Thyroid gland (tissue), 4 donors: ENCODE measurements around the gene KRT5. TPM values are rescaled to one million over a fixed set of nuclear protein-coding genes. Genes with fewer than 3 reads are reported as not detected.

ENCODE experiments used
- DNase-seq, 2 donors: peaks; one replicate each; pipeline ENCODE4 v3.0.0-alpha.2; 2019
- H3K27ac ChIP-seq, 3 donors: fragments of 200-600 bp; sonication (generic); 1 replicate in 2 of 3; 2 replicates in 1 of 3; pipeline ENCODE4 v1.5.1; 2016 to 2019; ENCODE audit warnings: mild to moderate bottlenecking in 1 of 3, moderate library complexity in 1 of 3
- H3K27me3 ChIP-seq: fragments of 200-600 bp; sonication (generic); one replicate; pipeline ENCODE4 v1.5.1; 2019
- H3K36me3 ChIP-seq, 2 donors: fragments of 200-600 bp; sonication (generic); one replicate each; pipeline ENCODE4 v1.5.1; 2016 to 2019
- H3K4me1 ChIP-seq, 2 donors: fragments of 200-600 bp; sonication (generic); one replicate each; pipeline ENCODE4 v1.5.1; 2017 to 2019
- H3K4me3 ChIP-seq, 3 donors: fragments of 200-600 bp; sonication (generic); replicated peaks in 1 of 3; 1 replicate in 2 of 3; 2 replicates in 1 of 3; pipeline ENCODE4 v1.5.1; 2016; ENCODE audit warnings: mild to moderate bottlenecking in 1 of 3
- H3K9me3 ChIP-seq: fragments of 200-600 bp; sonication (generic); one replicate; pipeline ENCODE4 v1.5.1; 2017
- POLR2A ChIP-seq, 2 donors: fragments of 450-650 bp; IDR thresholded peaks; one replicate each; pipeline ENCODE4 v1.6.1; 2017; ENCODE audit warnings: antibody characterized with exemption in 2 of 2, mild to moderate bottlenecking in 2 of 2, moderate library complexity in 1 of 2
- WGBS, 2 donors: methylation state at CpG; one replicate each; pipeline ENCODE4 v1.1.5; 2017; 5-methylcytosine and 5-hydroxymethylcytosine counted together
- intact Hi-C: fragments of 100-400 bp; cut with DNase I; formaldehyde crosslinking; loops from one replicate; pipeline ENCODE4 v1.15.1; 2023
- total RNA-seq, 4 donors: library from RNA; depleted of rRNA; stranded (reverse); fragments of >200 nt; gene quantifications; one replicate each; pipeline ENCODE4 v1.2.3, GENCODE V29; 2016
- TF ChIP-seq, protein P1 (sequence below), 6 experiments: fragments of 200-600 bp in 3 of 6; fragments of 450-650 bp in 3 of 6; sonication (generic) in 3 of 6; IDR thresholded peaks; one replicate each; pipeline ENCODE4 v1.5.1; 2016 to 2019; ENCODE audit warnings: antibody characterized with exemption in 6 of 6, mild to moderate bottlenecking in 2 of 6, inconsistent platforms in 1 of 6, moderate library complexity in 1 of 6

The KRT5 gene
- total RNA-seq, 4 donors from 2014 or later: 1.4 TPM; not detected in 3

DNA sequence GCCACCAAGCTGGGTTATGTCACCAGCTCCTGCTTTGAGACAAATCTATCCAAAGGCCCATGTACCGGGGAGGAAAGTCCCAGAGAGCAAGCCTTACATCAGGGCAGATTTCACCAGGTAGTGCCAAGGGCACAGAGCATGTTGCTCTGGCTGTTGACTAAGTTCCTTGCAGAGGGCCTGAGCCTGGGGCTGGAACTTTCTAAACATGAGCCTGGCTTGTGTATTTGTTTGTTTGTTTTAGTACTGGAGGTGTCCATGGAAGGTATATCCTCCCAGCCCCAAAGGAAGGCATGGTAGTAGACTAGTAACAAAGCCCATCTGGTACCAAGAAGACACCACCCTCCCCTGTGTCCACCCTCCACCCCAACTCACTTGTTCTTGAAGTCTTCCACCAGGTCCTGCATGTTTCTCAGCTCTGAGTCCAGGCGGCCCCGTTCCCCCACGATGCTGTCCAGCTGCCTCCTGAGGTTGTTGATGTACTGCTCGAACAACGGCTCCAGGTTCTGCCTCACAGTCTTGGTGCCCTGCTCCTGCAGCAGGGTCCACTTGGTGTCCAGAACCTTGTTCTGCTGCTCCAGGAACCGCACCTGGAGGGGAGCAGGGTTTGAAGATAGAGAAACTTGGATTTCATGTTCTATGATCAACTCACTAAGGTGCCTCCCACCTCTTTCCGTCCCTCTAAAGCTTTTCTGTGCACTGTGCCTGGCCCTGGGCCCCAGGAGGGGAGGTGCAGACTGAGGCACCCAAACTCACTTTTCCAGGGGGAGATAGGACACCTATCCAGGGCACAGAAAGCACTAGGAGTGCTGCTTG is 1.4 kb downstream of the KRT5 start:
- Histone ChIP-seq H3K27ac (no peak overlapping the region), H3K9me3 (no peaks in the 10 kb centered on the region), H3K36me3 (no peaks in the 10 kb centered on the region), H3K27me3 (no peaks in the 10 kb centered on the region), H3K4me1 (peaks cover 0 to 12% of the 10 kb centered on the region in 2 donors), H3K4me3 (no peak overlapping the region)
- no peak for DNase-seq
- intact Hi-C loops: no loop called here
- WGBS, 2 donors: 80 to 88% methylated on average over 8 of the region's 8 CpGs
- TF ChIP-seq POLR2A (IDR thresholded peaks at IDR 0.05): no peak
- TF ChIP-seq, protein P1, sequence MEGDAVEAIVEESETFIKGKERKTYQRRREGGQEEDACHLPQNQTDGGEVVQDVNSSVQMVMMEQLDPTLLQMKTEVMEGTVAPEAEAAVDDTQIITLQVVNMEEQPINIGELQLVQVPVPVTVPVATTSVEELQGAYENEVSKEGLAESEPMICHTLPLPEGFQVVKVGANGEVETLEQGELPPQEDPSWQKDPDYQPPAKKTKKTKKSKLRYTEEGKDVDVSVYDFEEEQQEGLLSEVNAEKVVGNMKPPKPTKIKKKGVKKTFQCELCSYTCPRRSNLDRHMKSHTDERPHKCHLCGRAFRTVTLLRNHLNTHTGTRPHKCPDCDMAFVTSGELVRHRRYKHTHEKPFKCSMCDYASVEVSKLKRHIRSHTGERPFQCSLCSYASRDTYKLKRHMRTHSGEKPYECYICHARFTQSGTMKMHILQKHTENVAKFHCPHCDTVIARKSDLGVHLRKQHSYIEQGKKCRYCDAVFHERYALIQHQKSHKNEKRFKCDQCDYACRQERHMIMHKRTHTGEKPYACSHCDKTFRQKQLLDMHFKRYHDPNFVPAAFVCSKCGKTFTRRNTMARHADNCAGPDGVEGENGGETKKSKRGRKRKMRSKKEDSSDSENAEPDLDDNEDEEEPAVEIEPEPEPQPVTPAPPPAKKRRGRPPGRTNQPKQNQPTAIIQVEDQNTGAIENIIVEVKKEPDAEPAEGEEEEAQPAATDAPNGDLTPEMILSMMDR (IDR thresholded peaks at IDR 0.05): no peak

- Histone ChIP-seq H3K4me3 (no peak overlapping the region), H3K9me3 (no peaks in the 10 kb centered on the region), H3K27ac (no peak overlapping the region), H3K4me1 (peaks cover 0 to 12% of the 10 kb centered on the region in 2 donors), H3K36me3 (no peaks in the 10 kb centered on the region), H3K27me3 (no peaks in the 10 kb centered on the region)
- DNase-seq: no peak
- no peak for TF ChIP-seq POLR2A (IDR thresholded peaks at IDR 0.05)
- TF ChIP-seq, protein P1 (IDR thresholded peaks at IDR 0.05): no peak
- intact Hi-C loops: no loop called here
- 90 to 96% methylated on average over 5 of the region's 5 CpGs for WGBS, 2 donors
Measured at GRCh38 chr12:52517888-52518287, 2.3 kb downstream of the KRT5 start.

DNA sequence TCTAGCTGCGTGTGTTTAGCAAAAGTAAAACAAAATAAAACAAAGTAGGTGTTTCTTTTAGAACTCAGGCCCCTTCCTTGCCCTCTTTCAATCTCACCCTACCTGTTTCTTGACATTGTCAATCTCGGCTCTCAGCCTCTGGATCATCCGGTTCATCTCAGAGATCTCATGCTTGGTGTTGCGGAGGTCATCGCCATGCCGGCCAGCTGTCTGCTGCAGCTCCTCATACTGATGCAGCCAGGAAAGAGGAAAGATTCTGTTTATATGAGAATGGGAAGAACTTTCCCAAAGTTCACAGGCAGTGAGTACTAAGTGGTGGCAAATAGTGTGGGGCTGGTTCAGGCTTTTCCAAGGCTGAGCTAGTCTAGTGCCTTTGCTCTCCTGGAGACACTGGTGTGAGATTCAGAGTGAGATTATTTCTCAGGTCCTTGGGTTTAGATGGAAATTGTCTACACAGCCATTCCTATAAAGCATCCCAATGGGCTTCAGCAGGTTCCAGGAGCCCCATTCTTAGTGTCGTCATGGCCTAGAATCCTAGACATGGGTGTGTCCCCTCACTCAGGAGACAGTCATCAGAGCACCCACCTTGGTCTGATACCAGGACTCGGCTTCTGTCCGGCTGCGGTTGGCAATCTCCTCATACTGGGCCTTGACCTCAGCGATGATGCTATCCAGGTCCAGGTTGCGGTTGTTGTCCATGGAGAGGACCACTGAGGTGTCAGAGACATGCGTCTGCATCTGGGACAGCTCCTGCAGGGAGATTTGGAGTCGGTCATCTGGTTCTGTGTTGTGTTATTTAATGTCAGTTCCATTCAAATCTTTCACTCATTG is 3.0 kb downstream of the KRT5 start:
- DNase-seq: no peak
- Histone ChIP-seq H3K36me3 (no peaks in the 10 kb centered on the region), H3K4me1 (peaks cover 0 to 6% of the 10 kb centered on the region in 2 donors), H3K27ac (no peak overlapping the region), H3K4me3 (no peak overlapping the region), H3K27me3 (no peaks in the 10 kb centered on the region), H3K9me3 (no peaks in the 10 kb centered on the region)
- 89 to 97% methylated on average over 13 to 14 of the region's 14 CpGs for WGBS, 2 donors
- intact Hi-C loops: no loop called here
- TF ChIP-seq POLR2A (IDR thresholded peaks at IDR 0.05): no peak
- TF ChIP-seq, protein P1 (IDR thresholded peaks at IDR 0.05): no peak

GRCh38 chr12:52515927-52516831 is 4.0 kb downstream of the KRT5 start:
- 88 to 89% methylated on average over 15 of the region's 15 CpGs for WGBS, 2 donors
- no peaks in the 10 kb centered on the region for H3K27me3 ChIP-seq
- H3K4me1 ChIP-seq: no peaks in the 10 kb centered on the region
- intact Hi-C loops: no loop called here
- no peaks in the 10 kb centered on the region for H3K9me3 ChIP-seq
- TF ChIP-seq POLR2A (IDR thresholded peaks at IDR 0.05): no peak
- TF ChIP-seq, protein P1 (IDR thresholded peaks at IDR 0.05): no peak
- no peak for DNase-seq
- H3K27ac ChIP-seq: no peak overlapping the region
- H3K36me3 ChIP-seq: no peaks in the 10 kb centered on the region
- H3K4me3 ChIP-seq: no peak overlapping the region
